Subcutaneous abdominal adipose tissue (tissue), 5 donors: ENCODE data around the gene ATP9A.

Experiments used
- H3K27ac ChIP-seq: one replicate; pipeline ENCODE4 v1.7.0; 2013; ENCODE audit warnings: low read depth, mild to moderate bottlenecking, inconsistent platforms, low read length, moderate library complexity
- H3K27me3 ChIP-seq, 5 donors: one replicate each; pipeline ENCODE4 v1.7.0; 2013; ENCODE audit warnings: low read length in 5 of 5, inconsistent platforms in 1 of 5; ENCODE audit not compliant: control insufficient read depth in 5 of 5, insufficient read depth in 4 of 5
- H3K36me3 ChIP-seq, 5 donors: one replicate each; pipeline ENCODE4 v1.7.0; 2013; ENCODE audit warnings: low read length in 5 of 5; ENCODE audit not compliant: control insufficient read depth in 5 of 5, insufficient read depth in 5 of 5
- H3K4me1 ChIP-seq, 5 donors: one replicate each; pipeline ENCODE4 v1.7.0; 2013; ENCODE audit warnings: low read length in 5 of 5, mild to moderate bottlenecking in 3 of 5, moderate library complexity in 1 of 5; ENCODE audit not compliant: control insufficient read depth in 5 of 5, insufficient read depth in 5 of 5
- H3K4me3 ChIP-seq, 5 donors: one replicate each; pipeline ENCODE4 v1.7.0; 2013; ENCODE audit warnings: low read length in 5 of 5, low read depth in 1 of 5
- H3K9ac ChIP-seq, 5 donors: one replicate each; pipeline ENCODE4 v1.7.0; 2013; ENCODE audit warnings: low read length in 5 of 5, mild to moderate bottlenecking in 4 of 5, moderate library complexity in 3 of 5
- H3K9me3 ChIP-seq, 5 donors: one replicate each; pipeline ENCODE4 v1.7.0; 2013; ENCODE audit warnings: low read length in 5 of 5; ENCODE audit not compliant: control insufficient read depth in 5 of 5
- donor health status: healthy.
- donor health status: healthy.
- donor health status: healthy.
- donor health status: healthy.
- donor health status: healthy.

ATP9A gene

GRCh38 chr20:51628533-51629398, 139.4 kb downstream of the ATP9A start:
- H3K27ac ChIP-seq = no peak overlapping the region
- no peaks in the 10 kb centered on the region for H3K27me3 ChIP-seq
- peaks cover 3 to 36% (median 31%) of the 10 kb centered on the region in 5 donors for H3K36me3 ChIP-seq
- H3K4me3 ChIP-seq = no peak overlapping the region
- peaks cover 11 to 33% (median 21%) of the 10 kb centered on the region in 5 donors for H3K4me1 ChIP-seq
- H3K9ac ChIP-seq = no peak overlapping the region
- no peaks in the 10 kb centered on the region for H3K9me3 ChIP-seq

- H3K4me3 ChIP-seq = no peak overlapping the region
- no peaks in the 10 kb centered on the region for H3K9me3 ChIP-seq
- no peak overlapping the region for H3K9ac ChIP-seq
- peaks cover 3 to 42% (median 35%) of the 10 kb centered on the region in 5 donors for H3K36me3 ChIP-seq
- H3K4me1 ChIP-seq = peaks cover 11 to 33% (median 21%) of the 10 kb centered on the region in 5 donors
- H3K27me3 ChIP-seq = no peaks in the 10 kb centered on the region
- no peak overlapping the region for H3K27ac ChIP-seq
These were observed 140.6 kb downstream of the ATP9A start for GRCh38 chr20:51627586-51627985.

GRCh38 chr20:51625105-51625504, 143.1 kb downstream of the ATP9A start:
- Histone ChIP-seq H3K9me3 (no peaks in the 10 kb centered on the region), H3K36me3 (peaks cover 3 to 61% (median 46%) of the 10 kb centered on the region in 5 donors), H3K27me3 (no peaks in the 10 kb centered on the region), H3K4me3 (no peak overlapping the region), H3K9ac (no peak overlapping the region), H3K4me1 (peaks cover 0 to 15% (median 6%) of the 10 kb centered on the region in 5 donors), H3K27ac (no peak overlapping the region)

- Histone ChIP-seq H3K9ac (no peak overlapping the region), H3K4me1 (peaks cover 0 to 6% (median 2%) of the 10 kb centered on the region in 5 donors), H3K27ac (no peak overlapping the region), H3K27me3 (no peaks in the 10 kb centered on the region), H3K9me3 (no peaks in the 10 kb centered on the region), H3K36me3 (peaks cover 3 to 65% (median 47%) of the 10 kb centered on the region in 5 donors), H3K4me3 (no peak overlapping the region)
These were observed 143.9 kb downstream of the ATP9A start for GRCh38 chr20:51624157-51624731.

- Histone ChIP-seq H3K4me3 (no peak overlapping the region), H3K27me3 (no peaks in the 10 kb centered on the region), H3K4me1 (no peaks in the 10 kb centered on the region), H3K9ac (no peak overlapping the region), H3K9me3 (no peaks in the 10 kb centered on the region), H3K27ac (no peak overlapping the region), H3K36me3 (peaks cover 3 to 67% (median 54%) of the 10 kb centered on the region in 5 donors)
These were observed 144.9 kb downstream of the ATP9A start for GRCh38 chr20:51623255-51623654.

- H3K27ac ChIP-seq = no peak overlapping the region
- H3K4me1 ChIP-seq = no peaks in the 10 kb centered on the region
- H3K27me3 ChIP-seq = no peaks in the 10 kb centered on the region
- H3K36me3 ChIP-seq = peaks cover 3 to 66% (median 55%) of the 10 kb centered on the region in 5 donors
- H3K9me3 ChIP-seq = no peaks in the 10 kb centered on the region
- H3K9ac ChIP-seq = no peak overlapping the region
- no peak overlapping the region for H3K4me3 ChIP-seq
These were observed 146.0 kb downstream of the ATP9A start for GRCh38 chr20:51622004-51622874.

- no peaks in the 10 kb centered on the region for H3K4me1 ChIP-seq
- peaks cover 0 to 67% (median 52%) of the 10 kb centered on the region in 5 donors for H3K36me3 ChIP-seq
- H3K27ac ChIP-seq = no peak overlapping the region
These were observed 147.8 kb downstream of the ATP9A start for GRCh38 chr20:51620432-51620831.

GRCh38 chr20:51616060-51616459, 152.1 kb downstream of the ATP9A start:
- Histone ChIP-seq H3K4me3 (no peak overlapping the region), H3K9ac (no peak overlapping the region), H3K9me3 (no peaks in the 10 kb centered on the region), H3K36me3 (peaks cover 2 to 56% (median 49%) of the 10 kb centered on the region in 5 donors), H3K27ac (no peak overlapping the region), H3K4me1 (peaks cover 0 to 10% (median 0%) of the 10 kb centered on the region in 5 donors), H3K27me3 (no peaks in the 10 kb centered on the region)

More at GRCh38 chr20:51620432-51620831, 147.8 kb downstream of the ATP9A start:
- no peaks in the 10 kb centered on the region for H3K9me3 ChIP-seq
- no peak overlapping the region for H3K4me3 ChIP-seq
- H3K27me3 ChIP-seq = no peaks in the 10 kb centered on the region
- H3K9ac ChIP-seq = no peak overlapping the region

GRCh38 chr20:51614687-51615086, 153.5 kb downstream of the ATP9A start:
- Histone ChIP-seq H3K27ac (no peak overlapping the region), H3K9me3 (no peaks in the 10 kb centered on the region), H3K4me3 (no peak overlapping the region), H3K4me1 (peaks cover 0 to 19% (median 0%) of the 10 kb centered on the region in 5 donors), H3K36me3 (peaks cover 5 to 63% (median 53%) of the 10 kb centered on the region in 5 donors), H3K9ac (no peak overlapping the region), H3K27me3 (no peaks in the 10 kb centered on the region)
